GM19438 (cell line): ENCODE measurements around the gene NAB1.
A peak's percentile ranks its signal among the peaks of the same experiment; 100 is the strongest.

ENCODE experiments used
- ATAC-seq: cut with Tn5 transposase; IDR thresholded peaks from one replicate; pipeline ENCODE4 v1.9.1; 2021; ENCODE audit warnings: low read depth; ENCODE audit not compliant: unreplicated experiment

NAB1 gene

DNA sequence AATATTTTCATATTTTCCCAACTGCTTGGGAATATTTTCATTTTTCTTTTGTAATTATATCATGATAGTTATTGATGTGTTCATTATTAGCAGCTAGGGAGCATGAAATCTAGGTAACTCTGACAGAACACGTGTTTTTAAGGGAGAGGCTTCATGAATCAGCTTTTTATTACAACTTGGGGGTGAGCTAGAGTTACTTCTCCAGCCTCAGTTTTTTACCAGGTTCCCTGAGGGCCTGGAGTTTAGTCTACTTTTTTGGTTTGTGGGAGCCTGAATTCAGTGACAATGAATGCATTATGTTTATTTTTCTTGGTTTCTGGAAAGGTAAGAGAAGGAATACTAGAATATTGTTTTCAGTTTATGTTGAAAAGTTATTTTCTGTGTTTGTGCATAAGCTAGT is 18.0 kb downstream of the NAB1 start:
- no peak for ATAC-seq

DNA sequence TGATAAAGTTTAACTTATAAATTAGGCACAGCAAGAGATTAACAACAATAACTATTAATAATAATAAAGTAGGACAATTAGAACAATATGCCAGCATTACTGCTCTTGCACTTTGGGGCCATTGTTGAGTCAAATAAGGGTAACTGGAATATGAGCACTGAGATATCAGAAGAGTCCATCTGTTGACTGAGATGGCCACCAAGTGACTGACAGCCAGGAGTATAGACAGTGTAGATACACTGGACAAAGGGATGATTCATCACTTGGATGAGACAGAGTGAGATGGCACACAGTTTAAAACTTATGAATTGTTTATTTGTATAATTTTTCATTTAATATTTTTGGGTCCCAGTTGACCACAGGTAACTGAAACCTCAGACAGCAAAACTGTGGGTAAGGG is 20.0 kb downstream of the NAB1 start:
- no peak for ATAC-seq

DNA sequence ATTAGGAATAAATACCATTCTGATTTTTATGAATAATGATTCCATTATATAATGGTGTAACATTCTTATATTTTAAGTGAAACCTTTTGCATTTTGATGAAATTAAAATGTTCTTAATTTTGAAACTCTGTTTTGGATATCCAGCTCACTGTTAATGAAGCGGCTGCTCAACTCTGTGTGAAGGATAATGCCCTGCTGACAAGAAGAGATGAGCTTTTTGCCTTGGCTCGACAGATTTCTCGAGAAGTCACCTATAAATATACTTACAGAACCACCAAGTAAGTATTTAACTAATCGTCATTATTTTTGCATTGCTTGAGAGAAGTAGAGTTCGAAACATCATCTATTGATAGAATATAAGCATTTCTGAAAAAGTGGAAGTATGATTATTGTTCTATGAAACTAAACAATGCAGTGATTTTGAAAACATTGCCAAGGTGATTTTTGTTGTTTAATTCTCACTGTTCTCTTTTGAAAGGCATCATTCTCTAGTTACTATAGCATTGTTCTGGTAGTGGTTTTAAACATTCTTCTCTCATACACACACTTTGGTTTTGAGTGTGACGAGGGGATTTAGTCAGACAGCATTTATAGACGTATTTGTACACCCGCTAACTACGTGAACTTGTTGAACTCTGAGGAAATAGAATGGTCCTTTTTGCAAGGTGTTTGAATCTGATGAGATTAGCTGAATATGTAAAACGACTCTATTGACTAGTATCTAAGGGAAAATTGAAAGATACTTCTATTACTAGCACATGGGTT is 21.5 kb downstream of the NAB1 start:
- ATAC-seq = peak; percentile 39

DNA sequence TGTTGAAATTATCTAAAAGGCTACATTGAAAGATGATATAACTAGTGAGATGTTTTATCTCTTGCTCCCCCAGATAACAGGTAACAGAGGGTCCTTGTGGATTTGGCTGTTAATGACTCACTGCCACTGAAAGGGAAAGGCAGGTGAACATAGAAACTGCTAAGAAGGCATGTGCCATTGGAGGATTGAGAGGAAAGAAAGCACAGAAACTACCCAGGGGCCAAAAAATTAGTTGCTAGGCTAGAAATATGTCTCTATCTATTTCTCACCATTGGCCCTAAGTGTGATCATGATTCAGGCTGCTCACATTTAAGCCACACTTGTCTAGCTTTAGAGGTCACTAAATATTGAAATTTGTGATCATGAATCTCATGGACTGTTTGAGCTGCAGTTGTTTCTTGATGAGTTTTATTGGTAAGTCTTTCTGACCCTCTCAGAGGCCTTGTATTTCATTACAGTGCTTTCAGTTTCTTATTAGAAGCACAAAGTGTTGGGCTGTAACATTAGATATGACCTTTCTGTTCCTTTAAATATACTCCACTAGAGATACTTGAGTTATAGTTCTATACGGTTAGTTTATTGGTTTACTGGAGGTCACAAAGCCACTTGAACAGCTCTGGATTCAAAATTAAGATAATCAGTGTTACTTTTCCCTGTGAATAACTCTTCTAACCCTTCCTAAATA is 26.2 kb downstream of the NAB1 start:
- peak; percentile 50 for ATAC-seq

DNA sequence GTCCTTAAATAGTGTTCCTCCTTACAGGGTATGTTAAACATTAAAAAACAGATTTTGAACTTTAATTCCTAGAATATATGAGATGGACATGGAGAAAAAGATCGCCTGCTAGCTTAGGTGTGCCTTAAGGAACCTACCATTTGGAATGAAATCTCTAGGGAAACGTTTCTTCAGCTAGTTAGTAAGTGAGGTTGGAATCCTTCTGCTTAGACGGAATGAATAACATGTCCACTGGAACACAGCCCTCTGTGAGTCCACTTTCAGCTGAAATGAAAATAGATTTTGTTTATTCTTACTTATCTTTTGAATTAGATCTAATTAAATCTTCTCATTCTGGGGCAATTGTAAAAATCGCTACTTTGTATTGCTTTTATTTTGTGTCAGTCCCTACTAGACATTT is 28.4 kb downstream of the NAB1 start:
- no peak for ATAC-seq

DNA sequence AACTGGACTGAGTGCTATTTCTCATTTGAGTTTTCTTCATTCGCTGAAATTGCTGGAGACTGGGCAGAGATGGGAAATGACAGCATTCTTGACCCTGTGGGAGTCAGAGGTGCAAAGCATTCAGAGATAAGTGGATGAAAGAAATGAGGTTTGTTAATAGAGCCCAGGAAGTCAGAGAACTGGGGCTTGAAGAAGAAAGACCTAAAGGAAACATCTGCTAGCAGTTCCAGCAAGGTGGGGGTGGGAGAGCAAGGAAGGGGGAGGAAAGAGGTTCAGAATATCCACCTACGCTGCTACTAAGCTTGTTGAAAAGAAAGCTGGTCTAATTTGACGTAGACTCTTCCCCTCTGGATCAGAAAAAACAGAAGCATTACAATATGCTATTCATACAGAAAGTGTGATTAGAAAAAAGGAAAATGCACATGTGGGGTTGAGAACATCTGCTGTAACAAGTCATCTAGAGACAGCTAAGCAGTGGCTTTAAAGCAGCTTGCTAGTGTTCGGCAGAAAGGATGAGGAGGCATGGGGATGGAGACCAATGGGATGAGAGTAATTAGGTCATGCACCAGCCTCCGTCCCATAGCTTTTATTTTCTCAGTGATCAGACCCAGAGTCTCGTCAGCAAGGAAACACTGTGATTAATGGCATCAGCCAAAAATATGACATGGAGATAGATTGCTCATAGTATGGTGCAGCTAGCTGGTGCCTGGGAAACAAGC is 29.7 kb downstream of the NAB1 start:
- peak; percentile 47 for ATAC-seq

DNA sequence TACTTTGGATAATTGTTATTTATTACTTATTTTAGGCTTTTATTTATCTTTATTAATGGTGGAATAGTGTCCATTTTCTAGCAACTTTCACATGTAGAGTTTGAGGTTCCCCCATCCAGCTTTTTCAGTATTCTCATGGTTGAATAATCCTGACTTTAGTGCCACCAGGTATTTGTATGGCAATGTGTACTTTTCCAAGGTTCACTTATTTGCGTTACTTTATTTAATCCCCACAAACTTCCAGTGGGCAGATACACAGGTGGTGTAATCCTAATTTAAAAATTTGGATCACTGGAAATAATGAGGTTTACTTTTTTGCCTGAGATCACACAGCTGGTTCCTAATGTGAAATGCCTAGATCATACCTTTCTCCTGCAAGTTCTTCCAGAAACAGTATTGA is 30.5 kb downstream of the NAB1 start:
- no peak for ATAC-seq

DNA sequence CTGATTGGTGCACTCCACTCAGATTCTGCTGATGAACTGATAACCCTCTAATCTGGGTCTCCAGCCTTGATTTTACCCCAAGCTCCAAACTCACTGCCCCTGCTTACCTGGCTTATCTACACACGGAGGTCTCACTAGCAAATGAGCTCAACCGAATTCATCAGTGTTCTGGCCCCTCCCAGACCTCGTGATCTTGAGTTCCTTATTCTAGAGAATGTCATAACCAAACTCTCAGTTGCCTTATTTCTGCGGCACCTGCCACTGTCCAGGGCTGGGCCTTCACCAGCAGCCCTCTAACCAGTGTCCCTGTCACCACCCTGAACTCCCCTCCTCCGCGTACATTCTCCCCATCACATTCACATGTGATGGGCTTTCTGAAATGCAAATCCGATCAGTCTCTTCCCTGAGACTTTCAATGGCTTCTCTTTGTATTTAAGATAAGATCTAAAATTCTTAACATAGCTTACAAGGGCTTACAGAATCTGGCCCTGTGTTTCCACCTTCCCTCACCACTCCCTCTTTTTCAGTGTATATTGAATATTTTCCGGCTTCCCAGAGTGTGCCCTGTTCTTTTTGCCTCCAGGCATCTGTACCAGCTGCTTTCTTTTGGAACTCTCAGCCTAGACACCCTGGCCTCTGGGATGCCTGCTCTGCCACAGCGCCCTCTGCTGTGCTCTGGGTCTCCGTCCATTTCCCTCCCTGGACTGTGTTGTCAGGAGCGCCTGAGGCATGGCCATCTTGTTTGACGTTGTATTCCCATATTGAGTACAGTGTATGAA is 31.1 kb downstream of the NAB1 start:
- ATAC-seq = peak; percentile 52

DNA sequence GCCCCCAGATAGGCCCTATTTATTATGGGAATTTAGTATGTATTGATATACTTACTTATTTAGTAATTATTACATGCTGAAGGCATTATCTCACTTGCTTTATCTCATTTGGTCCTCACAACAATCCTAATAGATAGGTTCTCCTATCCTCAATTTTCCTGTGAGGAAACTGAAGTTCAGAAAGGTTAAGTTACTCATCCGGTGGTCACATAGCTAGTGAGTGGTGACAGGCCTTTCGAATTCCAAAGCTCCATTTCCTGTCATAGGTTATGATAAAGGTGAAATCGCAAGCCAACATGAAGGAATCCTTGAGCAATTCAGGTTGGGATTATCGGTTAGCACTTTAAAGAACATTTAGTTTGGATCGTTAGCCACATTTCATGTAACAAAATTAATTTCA is 33.3 kb downstream of the NAB1 start:
- ATAC-seq = no peak

DNA sequence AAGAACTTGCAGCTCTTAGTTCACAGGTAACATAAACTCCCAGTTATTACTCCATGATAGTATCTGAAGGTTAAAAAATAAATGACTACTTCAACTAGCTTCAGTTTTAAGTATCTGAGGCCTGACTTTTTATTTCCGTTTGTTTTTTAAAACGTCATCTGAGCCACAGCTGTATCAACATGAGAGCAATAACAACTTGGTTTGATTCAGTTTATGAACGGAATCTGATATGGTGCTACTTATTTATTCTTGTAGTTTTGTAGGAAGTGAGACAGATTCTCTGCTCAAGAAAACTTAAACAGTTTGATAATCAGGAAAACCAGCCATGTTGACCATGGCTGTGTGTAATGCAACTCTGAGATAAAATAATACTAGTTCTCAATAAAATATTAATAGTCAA is 34.9 kb downstream of the NAB1 start:
- no peak for ATAC-seq

DNA sequence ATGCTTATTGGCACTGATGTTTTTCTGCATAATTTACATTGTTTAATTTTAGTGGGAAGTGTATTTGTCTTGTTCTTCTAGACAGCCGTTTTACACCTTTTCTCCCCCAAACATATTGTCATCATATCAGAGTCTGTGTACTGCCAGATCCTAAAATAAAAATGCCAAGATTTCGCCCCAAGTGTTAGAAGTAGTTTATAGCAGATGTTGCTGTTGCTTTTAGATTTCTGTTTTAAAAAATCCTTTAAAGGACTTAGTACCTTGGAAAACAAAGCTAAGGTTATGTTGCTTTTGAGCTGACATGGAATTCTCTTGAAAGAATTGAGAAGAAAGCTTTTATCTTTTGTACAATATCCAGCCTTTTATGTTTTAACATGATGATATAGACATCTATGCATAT is 36.0 kb downstream of the NAB1 start:
- ATAC-seq = no peak

DNA sequence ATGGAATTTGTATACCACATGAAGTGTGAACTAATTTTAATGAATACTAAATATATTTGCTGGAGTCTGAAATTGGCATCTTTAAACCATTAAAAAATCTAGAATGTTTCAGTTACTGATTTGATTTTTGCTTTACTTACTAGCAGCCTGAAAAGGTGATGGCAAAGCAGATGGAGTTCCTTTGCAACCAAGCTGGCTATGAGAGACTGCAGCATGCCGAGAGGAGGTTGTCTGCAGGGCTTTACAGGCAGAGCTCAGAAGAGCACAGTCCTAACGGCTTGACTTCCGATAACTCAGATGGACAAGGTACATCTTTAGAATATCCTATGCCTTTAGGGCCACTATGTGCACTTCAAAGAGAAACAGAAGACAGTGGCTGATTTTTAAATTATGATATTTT is 36.5 kb downstream of the NAB1 start:
- ATAC-seq = no peak

DNA sequence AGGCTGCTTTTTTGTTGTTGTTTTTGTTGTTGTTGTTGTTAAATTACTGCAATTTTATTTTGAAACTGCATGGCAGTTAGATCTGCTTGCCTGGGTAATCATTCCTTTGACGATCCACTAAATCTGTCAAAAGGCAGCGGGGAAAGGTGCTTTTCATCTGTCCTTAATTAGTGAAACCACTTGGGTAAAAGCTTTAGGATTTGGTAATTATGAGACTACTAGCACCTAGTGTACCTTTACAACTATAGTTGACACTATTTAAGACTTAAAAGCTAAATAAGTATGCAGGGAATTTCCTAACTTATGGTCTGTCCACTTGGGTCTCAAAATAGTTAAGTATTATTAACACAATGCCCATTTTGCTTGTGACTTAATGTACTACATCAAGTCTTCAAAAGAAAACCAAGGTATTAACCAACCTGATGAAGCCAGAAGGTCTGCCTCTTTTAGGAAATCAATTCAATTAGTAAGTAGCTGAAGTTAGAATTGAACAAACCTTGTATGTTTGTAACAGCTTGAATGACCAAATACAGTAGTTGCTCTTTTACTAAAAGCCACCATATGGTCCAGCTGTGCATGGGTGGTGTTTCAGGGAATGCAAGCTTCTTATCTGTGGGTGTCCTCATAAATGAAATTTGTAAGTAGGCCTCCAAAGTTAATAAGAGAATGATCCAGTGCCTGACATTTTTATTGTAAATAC is 44.8 kb downstream of the NAB1 start:
- ATAC-seq = no peak

DNA sequence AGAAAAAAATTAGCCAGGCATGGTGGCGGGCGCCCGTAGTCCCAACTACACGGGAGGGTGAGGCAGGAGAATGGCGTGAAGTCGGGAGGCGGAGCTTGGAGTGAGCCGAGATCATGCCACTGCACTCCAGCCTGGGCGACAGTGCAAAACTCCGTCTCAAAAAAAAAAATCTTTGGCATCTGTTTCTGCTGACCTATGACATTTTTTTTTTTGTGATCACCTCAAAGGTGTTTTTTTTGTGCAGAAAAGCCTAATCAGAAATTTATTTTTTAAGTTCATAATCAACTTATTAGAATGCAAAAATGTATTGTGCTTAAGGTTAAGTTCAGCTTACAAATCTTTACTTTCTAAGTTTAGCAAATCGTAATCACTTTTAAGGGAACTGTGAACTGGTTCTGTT is 45.6 kb downstream of the NAB1 start:
- ATAC-seq = no peak

DNA sequence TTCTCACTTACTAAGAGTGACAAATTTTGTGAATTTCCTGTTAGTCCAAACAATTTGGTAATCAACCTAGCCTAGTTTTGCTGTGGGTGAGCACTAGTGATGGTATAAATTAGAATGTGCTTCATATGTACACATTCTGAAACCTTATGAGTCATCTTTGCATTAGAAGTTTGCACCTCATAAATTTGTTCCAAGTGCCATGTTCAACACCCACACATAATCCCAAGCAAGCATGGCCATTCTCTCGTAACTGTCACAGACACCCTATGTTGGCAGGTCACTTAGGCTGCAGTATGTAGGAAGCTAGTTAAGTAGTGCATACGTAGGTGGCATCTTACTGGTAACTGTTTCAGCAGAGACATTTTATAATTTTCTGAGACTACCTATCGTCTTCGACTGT is 46.9 kb downstream of the NAB1 start:
- no peak for ATAC-seq

DNA sequence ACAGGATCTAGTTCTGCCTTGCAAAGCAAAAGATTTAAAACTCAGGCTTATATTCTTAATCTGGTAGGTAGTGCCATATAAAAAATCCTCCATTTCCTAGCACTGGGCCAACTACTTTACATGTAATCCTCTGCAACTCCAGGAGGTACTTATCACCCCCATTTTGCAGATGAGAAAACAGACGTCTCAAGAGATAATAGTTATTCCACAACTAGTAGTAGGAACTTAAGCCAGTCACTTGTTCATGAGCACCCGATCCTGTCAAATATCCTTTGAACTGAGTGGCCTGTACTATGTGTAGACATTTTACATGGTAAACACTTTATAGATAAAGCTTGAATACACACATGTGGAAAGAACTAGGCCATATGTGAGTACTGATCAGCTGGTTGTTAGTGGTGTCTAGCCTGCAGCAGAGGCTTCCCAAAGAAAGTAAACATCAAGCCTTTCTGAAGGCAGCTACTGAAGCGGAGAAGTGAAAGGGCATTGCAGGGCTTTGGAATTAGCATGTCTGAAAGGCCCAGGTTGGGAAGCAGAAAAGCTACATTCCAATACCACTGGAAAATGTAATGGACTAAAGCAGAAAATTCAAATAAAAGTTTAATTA is 48.0 kb downstream of the NAB1 start:
- ATAC-seq = no peak

DNA sequence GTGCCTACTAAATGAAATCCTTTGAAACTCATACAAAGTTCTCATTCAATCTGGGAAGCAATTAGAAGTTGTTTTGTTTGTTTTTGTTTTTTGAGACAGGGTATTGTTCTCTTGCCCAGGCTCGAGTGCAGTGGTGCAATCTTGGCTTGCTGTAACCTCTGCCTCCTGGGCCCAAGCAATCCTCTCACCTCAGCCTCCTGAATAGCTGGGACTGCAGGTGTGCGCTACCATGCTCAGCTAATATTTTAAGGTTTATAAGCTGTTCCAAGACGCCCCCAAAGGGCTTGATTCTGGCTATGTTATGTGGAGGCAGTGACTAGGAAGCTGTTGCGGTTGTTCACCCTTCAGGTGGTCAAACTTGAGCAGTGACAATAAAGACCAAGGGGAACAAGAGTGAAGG is 48.5 kb downstream of the NAB1 start:
- no peak for ATAC-seq

DNA sequence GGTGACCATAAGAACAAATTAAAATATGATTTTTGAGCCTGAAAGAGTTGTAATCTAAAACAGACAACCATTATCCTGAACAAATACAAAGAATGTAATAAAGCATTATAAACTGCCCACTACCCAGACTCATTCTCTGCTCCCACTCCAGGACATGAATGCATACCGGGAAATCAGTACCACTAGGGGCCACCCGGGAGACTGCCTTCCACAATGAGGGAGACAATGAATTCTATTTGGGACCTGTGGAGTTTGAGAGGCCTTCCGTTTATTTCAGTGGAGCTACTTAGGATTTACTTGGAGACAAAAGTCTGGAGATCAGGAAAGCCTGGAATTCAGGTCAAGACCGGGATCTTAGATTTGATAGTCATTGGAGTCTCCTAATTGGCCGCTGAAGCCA is 50.0 kb downstream of the NAB1 start:
- ATAC-seq = no peak

DNA sequence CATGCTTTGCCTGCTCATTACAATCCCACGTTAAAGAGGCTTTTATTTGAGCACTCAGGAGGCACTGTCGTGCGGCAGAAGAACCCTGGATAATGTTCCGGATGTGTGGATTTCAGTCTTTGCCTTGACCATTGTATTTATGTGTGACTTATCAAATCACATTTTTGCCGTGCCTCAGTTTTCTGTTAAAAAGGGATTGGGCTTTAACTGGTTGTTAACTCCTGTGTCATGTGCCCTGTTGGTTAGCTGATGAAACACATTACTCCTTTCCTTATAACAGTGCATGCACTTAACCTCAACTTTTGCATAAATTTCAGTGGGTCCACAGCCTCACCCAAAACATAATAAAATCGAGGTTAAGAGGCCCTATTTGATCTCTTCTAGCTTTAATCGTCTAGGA is 52.7 kb downstream of the NAB1 start:
- ATAC-seq = no peak

DNA sequence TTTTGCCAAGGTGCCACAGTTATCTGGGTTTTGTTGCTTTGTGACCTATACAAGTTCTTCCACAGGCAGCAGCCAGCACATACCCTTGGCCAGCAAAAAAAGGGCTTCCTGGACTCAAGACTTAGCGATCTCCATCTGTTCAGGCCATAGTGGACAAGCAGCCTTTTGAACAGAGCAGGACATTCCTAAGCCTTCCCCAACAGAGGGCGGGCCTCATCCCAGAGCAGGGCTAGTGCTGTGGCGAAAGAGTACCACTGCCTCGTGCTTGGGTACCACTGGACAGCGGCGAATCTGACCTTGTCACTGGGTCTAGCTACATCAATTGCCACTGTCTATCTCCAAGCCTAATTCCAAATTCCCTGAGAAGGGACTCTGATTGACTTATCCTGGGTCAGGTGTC is 56.4 kb downstream of the NAB1 start:
- ATAC-seq = no peak
